Measurements from ENCODE around the gene HID1.

GRCh38 chr17:74992223-74992622, 19.7 kb upstream of the HID1 start:
- TF ChIP-seq CTCF (IDR thresholded peaks at IDR 0.05 in 2 of 3, conservative IDR thresholded peaks at IDR 0.05 in 1 of 3; ENCODE audit: borderline replicate concordance in 1 of 3, insufficient read depth in 1 of 3, low read depth in 2 of 3, low read length in 2 of 3) = no peak
- no peak for TF ChIP-seq POLR2A (IDR thresholded peaks at IDR 0.05; ENCODE audit: borderline replicate concordance, extremely low read depth, insufficient read depth, insufficient read length)
- TF ChIP-seq JUND (IDR thresholded peaks at IDR 0.05) = no peak
- no peak for TF ChIP-seq REST (IDR thresholded peaks at IDR 0.05; ENCODE audit: low read depth)
- TF ChIP-seq POLR2AphosphoS5 (IDR thresholded peaks at IDR 0.05; ENCODE audit: low read depth, low read length) = no peak
- no peak for TF ChIP-seq SIN3A (IDR thresholded peaks at IDR 0.05; ENCODE audit: low read depth)
- TF ChIP-seq ZFX (IDR thresholded peaks at IDR 0.05) = no peak
- no peak for TF ChIP-seq MAX (IDR thresholded peaks at IDR 0.05)
- no peak for TF ChIP-seq EZH2 (IDR thresholded peaks at IDR 0.05)
- TF ChIP-seq TCF7L2 (IDR thresholded peaks at IDR 0.05; ENCODE audit: borderline replicate concordance, extremely low read depth, insufficient read depth, insufficient read length) = no peak
